MG63 (cell line): Measurements from ENCODE around the gene MS4A14. TPM values are rescaled to one million over a fixed set of nuclear protein-coding genes. Genes with fewer than 3 reads are reported as not detected.
"Not testable (repeated sequence)": the region's sequence is repeated elsewhere in the genome, so short reads cannot be mapped to it uniquely, and the experiment has no call there.

Experiments
- DNase-seq: peaks from one replicate; pipeline ENCODE4 v3.0.0-alpha.2; 2020
- H3K27me3 ChIP-seq: fragments of 250-450 bp; sonication (Bioruptor Pico); 2 replicates; pipeline ENCODE4 v1.5.1; 2020; ENCODE audit warnings: mild to moderate bottlenecking, moderate library complexity
- H3K36me3 ChIP-seq: fragments of 250-450 bp; sonication (Bioruptor Pico); 2 replicates; pipeline ENCODE4 v1.5.1; 2020; ENCODE audit warnings: mild to moderate bottlenecking, moderate library complexity
- H3K4me3 ChIP-seq: fragments of 250-450 bp; sonication (Bioruptor Pico); 2 replicates; pipeline ENCODE4 v1.5.1; 2020; ENCODE audit warnings: mild to moderate bottlenecking, moderate library complexity
- H3K9me3 ChIP-seq: fragments of 250-450 bp; sonication (Bioruptor Pico); 2 replicates; pipeline ENCODE4 v1.5.1; 2020; ENCODE audit warnings: mild to moderate bottlenecking, moderate library complexity
- total RNA-seq: library from RNA; depleted of rRNA; stranded (reverse); fragments of >200 nt; shearing (Covaris generic); gene quantifications from 2 replicates; pipeline ENCODE4 v1.2.3, GENCODE V29; 2014; ENCODE audit warnings: low replicate concordance; rRNA removed

MS4A14 gene
- total RNA-seq, 1 experiment from 2014 or later = not detected

DNA sequence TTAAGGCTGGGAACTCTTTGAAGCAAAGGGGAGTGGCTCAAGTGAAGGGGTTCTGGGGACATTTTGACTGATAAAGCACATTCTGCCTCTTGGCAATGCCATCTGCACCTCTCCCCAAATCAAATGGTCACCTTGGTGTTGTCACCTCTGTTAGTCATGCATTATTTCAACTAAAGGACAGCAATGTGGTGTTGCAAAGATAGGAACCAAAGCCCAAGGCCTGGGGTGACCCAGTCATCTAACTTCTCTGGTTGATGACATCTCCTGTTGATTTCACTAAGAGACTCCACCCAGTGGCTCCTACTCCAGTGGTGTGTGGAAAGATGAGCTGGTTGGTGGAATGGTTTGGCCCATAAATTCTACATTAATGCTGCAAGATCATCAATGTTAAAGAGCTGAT, 51.6 kb downstream of the MS4A14 start:
- Histone ChIP-seq H3K9me3 (no peaks in the 10 kb centered on the region), H3K4me3 (no peak overlapping the region), H3K36me3 (no peaks in the 10 kb centered on the region), H3K27me3 (no peaks in the 10 kb centered on the region)
- DNase-seq = no peak

DNA sequence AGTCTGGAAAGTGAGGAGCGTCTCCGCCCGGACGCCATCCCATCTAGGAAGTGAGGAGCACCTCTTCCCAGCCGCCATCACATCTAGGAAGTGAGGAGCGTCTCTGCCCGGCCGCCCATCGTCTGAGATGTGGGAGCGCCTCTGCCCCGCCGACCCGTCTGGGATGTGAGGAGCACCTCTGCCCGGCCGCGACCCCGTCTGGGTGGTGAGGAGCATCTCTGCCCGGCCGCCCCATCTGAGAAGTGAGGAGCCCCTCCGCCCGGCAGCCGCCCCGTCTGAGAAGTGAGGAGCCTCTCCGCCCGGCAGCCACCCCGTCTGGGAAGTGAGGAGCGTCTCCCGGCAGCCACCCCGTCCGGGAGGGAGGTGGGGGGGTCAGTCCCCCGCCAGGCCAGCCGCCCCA, 54.9 kb downstream of the MS4A14 start:
- DNase-seq, H3K27me3 ChIP-seq, H3K9me3 ChIP-seq, H3K36me3 ChIP-seq, H3K4me3 ChIP-seq: not testable (repeated sequence)

DNA sequence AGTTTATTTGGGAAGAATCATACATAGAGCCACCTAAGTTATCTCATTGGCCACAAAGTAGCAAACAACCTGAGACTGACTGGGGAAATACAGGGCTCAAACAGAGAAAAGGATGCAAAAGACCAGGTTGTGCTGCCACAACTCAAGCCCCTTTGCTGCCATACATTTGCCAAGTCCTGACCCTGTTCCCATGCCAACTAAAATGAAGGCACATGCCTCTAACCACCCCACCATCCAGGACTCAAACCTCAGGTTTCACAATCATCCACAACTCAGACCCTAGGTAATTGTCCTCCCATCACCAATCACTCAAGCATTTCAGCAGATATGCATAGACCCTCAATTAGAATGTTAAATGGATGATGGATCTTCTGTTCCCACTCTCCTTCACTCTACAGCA, 58.0 kb downstream of the MS4A14 start:
- Histone ChIP-seq H3K27me3 (no peaks in the 10 kb centered on the region), H3K9me3 (no peaks in the 10 kb centered on the region), H3K36me3 (no peaks in the 10 kb centered on the region), H3K4me3 (no peak overlapping the region)
- DNase-seq = no peak

DNA sequence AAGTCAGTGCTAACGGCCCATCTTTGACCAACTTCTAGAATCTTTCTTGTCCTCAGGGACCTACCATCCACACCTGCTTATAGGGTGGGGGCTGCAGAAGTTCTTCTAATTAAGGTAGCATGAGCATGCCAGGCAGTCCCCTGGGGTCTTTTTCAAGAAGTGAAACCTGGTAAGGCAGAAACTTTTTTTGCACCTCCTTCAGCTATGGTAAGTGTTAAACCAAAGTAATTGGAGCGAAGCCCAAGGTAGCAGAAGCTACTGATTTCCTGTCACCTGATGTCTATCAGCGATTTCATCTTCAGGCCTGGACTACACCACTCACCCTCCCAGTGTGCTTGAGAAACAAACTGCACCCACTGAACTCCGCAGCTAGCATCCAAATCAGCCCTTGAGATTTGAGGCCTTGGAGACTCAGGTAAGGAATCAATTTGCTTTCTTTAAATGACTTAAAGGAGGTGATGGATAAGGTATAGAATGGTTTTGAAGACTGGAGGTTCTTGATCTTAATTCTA, 59.3 kb downstream of the MS4A14 start, which contains the start of gene MS4A1:
TSS of gene MS4A1 (plus strand) at position 317 of the 512 bp plus-strand sequence. CDS start 6,528 bp downstream, outside the sequence.
- Histone ChIP-seq H3K36me3 (no peaks in the 10 kb centered on the region), H3K4me3 (no peak within 1 kb of the TSS), H3K9me3 (no peaks in the 10 kb centered on the region), H3K27me3 (no peaks in the 10 kb centered on the region)
- no peak for DNase-seq

DNA sequence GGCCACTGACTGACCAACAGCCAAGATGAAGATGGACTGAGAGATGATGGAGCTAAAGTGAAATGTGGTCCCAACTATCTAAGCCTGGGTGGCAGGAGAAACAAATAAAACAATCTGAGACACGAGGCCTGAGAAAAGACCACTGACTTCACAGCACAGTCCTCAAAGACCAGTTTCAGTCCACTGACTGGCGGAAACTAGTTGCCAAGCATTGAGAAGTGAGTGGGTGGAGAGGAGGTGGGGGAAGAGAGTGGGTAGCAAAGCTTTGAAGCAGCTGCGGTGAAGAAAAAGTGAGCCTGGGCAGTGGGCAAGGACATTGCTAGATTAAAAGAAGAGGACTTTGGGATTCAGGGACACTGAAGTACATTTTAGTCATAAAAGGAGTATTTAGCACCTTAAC, 61.3 kb downstream of the MS4A14 start:
- Histone ChIP-seq H3K4me3 (no peak overlapping the region), H3K9me3 (no peaks in the 10 kb centered on the region), H3K27me3 (no peaks in the 10 kb centered on the region), H3K36me3 (no peaks in the 10 kb centered on the region)
- no peak for DNase-seq

DNA sequence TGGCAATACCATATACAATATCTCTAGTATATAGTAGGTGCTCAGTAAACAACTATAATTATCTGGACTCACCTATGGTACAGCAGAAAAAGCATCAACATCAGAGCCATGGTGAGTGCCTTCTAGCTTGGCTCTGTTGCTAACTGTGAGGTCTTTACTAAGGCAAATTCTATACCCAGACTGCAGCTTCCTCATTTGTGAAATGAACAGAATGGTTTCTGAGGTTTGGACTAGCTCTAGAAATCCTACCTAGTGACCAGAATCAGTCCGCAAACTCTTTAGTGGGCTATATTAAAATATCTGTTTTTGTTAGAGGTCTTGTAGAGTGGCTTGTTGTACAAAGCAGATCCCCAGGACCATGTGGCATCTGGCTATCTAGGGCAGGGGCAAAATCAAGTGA, 63.1 kb downstream of the MS4A14 start:
- Histone ChIP-seq H3K9me3 (no peaks in the 10 kb centered on the region), H3K27me3 (no peaks in the 10 kb centered on the region), H3K36me3 (no peaks in the 10 kb centered on the region), H3K4me3 (no peak overlapping the region)
- no peak for DNase-seq

Other genes with a start within 250 kb of the MS4A14 start
- not detected in 2 replicates for gene MS4A6A, start 213.4 kb upstream of the MS4A14 start, total RNA-seq
- gene MS4A4E, start 153.3 kb upstream of the MS4A14 start, total RNA-seq = not detected in 2 replicates
- gene MS4A4A, start 115.8 kb upstream of the MS4A14 start, total RNA-seq = not detected in 2 replicates
- not detected in 2 replicates for gene MS4A6E, start 69.2 kb upstream of the MS4A14 start, total RNA-seq
- gene MS4A7, start 17.9 kb upstream of the MS4A14 start, total RNA-seq = not detected in 2 replicates
- gene MS4A5, start 33.1 kb downstream of the MS4A14 start, total RNA-seq = not detected in 2 replicates
- not detected in 2 replicates for gene MS4A1, start 59.4 kb downstream of the MS4A14 start, total RNA-seq
- not detected in 2 replicates for gene MS4A12, start 96.3 kb downstream of the MS4A14 start, total RNA-seq
- gene MS4A13, start 118.9 kb downstream of the MS4A14 start, total RNA-seq = not detected in 2 replicates